Endothelial cell of umbilical vein (primary cell): ENCODE data around the gene KIAA0232. TPM values are rescaled to one million over a fixed set of nuclear protein-coding genes. Genes with fewer than 3 reads are reported as not detected.

Experiments
- BruUV-seq: library from RNA; stranded (reverse); fragments of 400-500 nt; replicated peaks from 2 replicates; lab custom pipeline; 2021; lab: Mats Ljungman, UMichigan
- CTCF ChIA-PET: fragments of 300-600, 350-600 bp; sonication (Branson Sonifier 250); formaldehyde crosslinking; loops from one replicate; lab custom pipeline; 2021; ENCODE audit warnings: antibody characterized with exemption, inconsistent platforms; lab: Charles Lee
- POLR2A ChIA-PET: fragments of 300-600, 350-600 bp; sonication (Branson Sonifier 250); formaldehyde crosslinking; loops from one replicate; lab custom pipeline; 2021; ENCODE audit warnings: antibody characterized with exemption, inconsistent platforms; lab: Charles Lee
- DNase-seq: peaks from one replicate; pipeline ENCODE4 v3.0.0-alpha.2; 2011; ENCODE audit warnings: low read depth, low spot score
- FAIRE-seq: peaks from 2 replicates; lab custom pipeline; 2011; peaks lifted over from hg19 to GRCh38; lab: Jason Lieb, UNC
- H2AFZ ChIP-seq: 2 replicates; pipeline ENCODE4 v1.6.0; 2012; ENCODE audit warnings: low read depth, low read length, control low read depth, inconsistent platforms
- H3K27ac ChIP-seq: 2 replicates; pipeline ENCODE4 v1.5.1; 2011; ENCODE audit warnings: low read depth, mild to moderate bottlenecking, control low read depth, low read length, moderate library complexity; ENCODE audit not compliant: insufficient read depth
- H3K27me3 ChIP-seq, 2 experiments: 2 replicates each; pipeline versions ENCODE4 v1.6.0 to v1.6.1; 2011; ENCODE audit warnings: low read length in 2 of 2, mixed read lengths in 1 of 2; ENCODE audit not compliant: control insufficient read depth in 2 of 2, insufficient read depth in 2 of 2
- H3K36me3 ChIP-seq, 2 experiments: 2 replicates in 1 of 2; 3 replicates in 1 of 2; pipeline ENCODE4 v1.5.1; 2011; ENCODE audit warnings: low read length in 2 of 2, mild to moderate bottlenecking in 1 of 2, moderate library complexity in 1 of 2; ENCODE audit not compliant: control insufficient read depth in 2 of 2, insufficient read depth in 2 of 2; ENCODE audit errors: extremely low read depth in 1 of 2
- H3K4me1 ChIP-seq: 3 replicates; pipeline ENCODE4 v1.5.1; 2011; ENCODE audit warnings: mild to moderate bottlenecking, low read length; ENCODE audit not compliant: control insufficient read depth, insufficient read depth; ENCODE audit errors: extremely low read depth
- H3K4me2 ChIP-seq: 2 replicates; pipeline ENCODE4 v1.6.1; 2011; ENCODE audit warnings: low read length, control low read depth, mixed read lengths; ENCODE audit not compliant: insufficient read depth
- H3K4me3 ChIP-seq, 3 experiments: fragments of 200-600 bp in 1 of 3; sonication (generic), shearing (Covaris generic) in 1 of 3; replicated peaks in 1 of 3; 2 replicates each; pipeline ENCODE4 v1.5.1; 2011 to 2016; ENCODE audit warnings: control low read depth in 3 of 3, low read length in 3 of 3, mild to moderate bottlenecking in 2 of 3, inconsistent platforms in 1 of 3, low read depth in 1 of 3, moderate library complexity in 1 of 3; ENCODE audit not compliant: insufficient read depth in 1 of 3
- H3K79me2 ChIP-seq: 2 replicates; pipeline ENCODE4 v1.6.0; 2012; ENCODE audit warnings: low read length, inconsistent platforms; ENCODE audit not compliant: control insufficient read depth, insufficient read depth
- H3K9ac ChIP-seq: replicated peaks from 2 replicates; pipeline ENCODE3; 2011; ENCODE audit warnings: low read length, control low read depth; ENCODE audit not compliant: insufficient read depth; ENCODE audit errors: extremely low read depth
- H3K9me1 ChIP-seq: replicated peaks from 3 replicates; pipeline ENCODE4 v1.6.0; 2011; ENCODE audit warnings: mild to moderate bottlenecking, low read length; ENCODE audit not compliant: control insufficient read depth, insufficient read depth; ENCODE audit errors: extremely low read depth
- H3K9me3 ChIP-seq: replicated peaks from 2 replicates; pipeline ENCODE4 v1.5.1; 2012; ENCODE audit warnings: low read length, inconsistent platforms; ENCODE audit not compliant: control insufficient read depth, insufficient read depth
- H4K20me1 ChIP-seq: replicated peaks from 2 replicates; pipeline ENCODE3; 2011; ENCODE audit warnings: mild to moderate bottlenecking, low read length; ENCODE audit not compliant: control insufficient read depth, insufficient read depth; ENCODE audit errors: extremely low read depth
- EZH2 ChIP-seq: IDR thresholded peaks from 2 replicates; pipeline ENCODE4 v1.6.1; 2012; ENCODE audit warnings: borderline replicate concordance, low read depth, mild to moderate bottlenecking, moderate library complexity, low read length, inconsistent platforms; ENCODE audit not compliant: severe bottlenecking
- FOS ChIP-seq: IDR thresholded peaks from 2 replicates; pipeline ENCODE4 v1.6.1; 2011; ENCODE audit warnings: mild to moderate bottlenecking, low read length, moderate library complexity, borderline replicate concordance; ENCODE audit not compliant: insufficient read depth
- GATA2 ChIP-seq: IDR thresholded peaks from 2 replicates; pipeline ENCODE4 v1.7.0; 2011; ENCODE audit warnings: low read depth, mild to moderate bottlenecking, moderate library complexity, mixed read lengths, low read length; ENCODE audit not compliant: insufficient read length, insufficient read depth
- JUN ChIP-seq: IDR thresholded peaks from 2 replicates; pipeline ENCODE4 v1.6.1; 2011; ENCODE audit warnings: borderline replicate concordance, low read depth; ENCODE audit not compliant: insufficient read length, insufficient read depth
- MYC ChIP-seq: IDR thresholded peaks from one replicate; pipeline ENCODE4 v1.6.1; 2011; ENCODE audit warnings: mild to moderate bottlenecking, low read depth, low read length
- POLR2A ChIP-seq: IDR thresholded peaks from 2 replicates; pipeline ENCODE4 v1.6.1; 2012; ENCODE audit warnings: low read depth, mild to moderate bottlenecking, control low read depth, low read length
- POLR2AphosphoS5 ChIP-seq: IDR thresholded peaks from 2 replicates; pipeline ENCODE4 v1.6.1; 2012; ENCODE audit warnings: low read depth, mild to moderate bottlenecking, control low read depth, low read length, moderate library complexity; ENCODE audit not compliant: insufficient read depth
- dilution Hi-C: fragments of 300-500 bp; cut with MboI; formaldehyde crosslinking; loops from one replicate; pipeline ENCODE4 v1.15.0; 2019; ENCODE audit warnings: low sequenced_read_pairs; ENCODE audit not compliant: extremely low pct_ligation_motif_present
- intact Hi-C: fragments of 100-400 bp; cut with micrococcal nuclease; formaldehyde crosslinking; loops from one replicate; pipeline ENCODE4 v1.10.0; 2022
- polyA plus RNA-seq, 4 experiments: library from polyadenylated mRNA; depleted of rRNA in 3 of 4; stranded (reverse) in 3 of 4; unstranded in 1 of 4; fragments of >200 nt; gene quantifications; 2 replicates each; pipeline versions ENCODE4 v1.2.1 to v1.2.3, GENCODE V29; 2011 to 2012; ENCODE audit warnings: missing spikeins in 1 of 4
- total RNA-seq: library from RNA; stranded (reverse); gene quantifications from 2 replicates; pipeline ENCODE4 v1.2.3, GENCODE V29; 2021
- TF ChIP-seq, protein P1 (sequence below), 2 donors: IDR thresholded peaks; 1 replicate in 1 of 2; 2 replicates in 1 of 2; pipeline ENCODE4 v1.5.1; 2011; ENCODE audit warnings: low read length in 2 of 2, mild to moderate bottlenecking in 2 of 2, moderate library complexity in 2 of 2, control low read depth in 1 of 2, inconsistent platforms in 1 of 2, low read depth in 1 of 2; ENCODE audit not compliant: insufficient read depth in 1 of 2; ENCODE audit errors: extremely low read depth in 1 of 2
- TF ChIP-seq, protein P2 (sequence below): IDR thresholded peaks from 2 replicates; pipeline ENCODE4 v1.6.1; 2011; ENCODE audit not compliant: insufficient read depth, insufficient read length

The KIAA0232 gene
- total and polyA plus RNA-seq, 2 donors (not counting 3 experiments of a cell fraction or from before 2014, with no cell fraction given): 5.3 to 18.4 TPM

DNA sequence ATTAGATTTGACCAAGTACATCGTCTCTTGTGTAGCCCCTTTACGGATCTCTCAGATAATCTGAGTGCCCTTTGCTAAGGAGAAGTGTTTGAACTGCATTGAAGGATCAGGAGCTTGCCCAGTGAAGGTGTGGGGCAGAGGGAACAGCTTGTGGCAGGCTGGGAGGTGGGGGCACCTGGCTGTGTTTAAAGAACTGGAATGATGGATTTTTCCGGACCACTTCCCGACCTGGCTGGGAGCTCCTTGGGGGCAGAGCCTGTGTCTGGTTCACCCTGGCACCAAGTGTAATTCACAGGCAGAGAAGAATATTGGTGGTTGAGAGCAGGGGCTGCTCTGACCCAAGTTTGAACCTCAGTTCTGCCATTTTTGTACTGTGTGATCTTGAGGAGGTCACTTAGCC, 145.6 kb downstream of the KIAA0232 start:
- intact Hi-C loops (no loop called here), dilution Hi-C loops (no loop called here)
- H3K9me1 ChIP-seq: no peaks in the 10 kb centered on the region
- no peak overlapping the region for H2AFZ ChIP-seq
- H3K27me3 ChIP-seq: no peaks in the 10 kb centered on the region
- H3K36me3 ChIP-seq: peaks cover 3 to 11% of the 10 kb centered on the region in 2 experiments
- H3K27ac ChIP-seq: no peak overlapping the region
- BruUV-seq: no TSS peak
- H3K9me3 ChIP-seq: no peaks in the 10 kb centered on the region
- H3K9ac ChIP-seq: no peak overlapping the region
- no peak for FAIRE-seq
- H3K4me2 ChIP-seq: no peak overlapping the region
- TF ChIP-seq POLR2AphosphoS5: no peak
- no peak for TF ChIP-seq POLR2A
- TF ChIP-seq, protein P1, sequence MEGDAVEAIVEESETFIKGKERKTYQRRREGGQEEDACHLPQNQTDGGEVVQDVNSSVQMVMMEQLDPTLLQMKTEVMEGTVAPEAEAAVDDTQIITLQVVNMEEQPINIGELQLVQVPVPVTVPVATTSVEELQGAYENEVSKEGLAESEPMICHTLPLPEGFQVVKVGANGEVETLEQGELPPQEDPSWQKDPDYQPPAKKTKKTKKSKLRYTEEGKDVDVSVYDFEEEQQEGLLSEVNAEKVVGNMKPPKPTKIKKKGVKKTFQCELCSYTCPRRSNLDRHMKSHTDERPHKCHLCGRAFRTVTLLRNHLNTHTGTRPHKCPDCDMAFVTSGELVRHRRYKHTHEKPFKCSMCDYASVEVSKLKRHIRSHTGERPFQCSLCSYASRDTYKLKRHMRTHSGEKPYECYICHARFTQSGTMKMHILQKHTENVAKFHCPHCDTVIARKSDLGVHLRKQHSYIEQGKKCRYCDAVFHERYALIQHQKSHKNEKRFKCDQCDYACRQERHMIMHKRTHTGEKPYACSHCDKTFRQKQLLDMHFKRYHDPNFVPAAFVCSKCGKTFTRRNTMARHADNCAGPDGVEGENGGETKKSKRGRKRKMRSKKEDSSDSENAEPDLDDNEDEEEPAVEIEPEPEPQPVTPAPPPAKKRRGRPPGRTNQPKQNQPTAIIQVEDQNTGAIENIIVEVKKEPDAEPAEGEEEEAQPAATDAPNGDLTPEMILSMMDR (IDR thresholded peaks at IDR 0.05; ENCODE audit: extremely low read depth in 1 of 2, insufficient read depth in 1 of 2, low read depth in 1 of 2, low read length in 2 of 2): no peak
- TF ChIP-seq FOS: no peak
- TF ChIP-seq, protein P2, sequence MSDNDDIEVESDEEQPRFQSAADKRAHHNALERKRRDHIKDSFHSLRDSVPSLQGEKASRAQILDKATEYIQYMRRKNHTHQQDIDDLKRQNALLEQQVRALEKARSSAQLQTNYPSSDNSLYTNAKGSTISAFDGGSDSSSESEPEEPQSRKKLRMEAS: no peak
- TF ChIP-seq MYC: no peak
- TF ChIP-seq EZH2: no peak
- no peak for TF ChIP-seq GATA2
- no peak for TF ChIP-seq JUN
- no peak overlapping the region for H3K4me3 ChIP-seq
- H3K4me1 ChIP-seq: no peaks in the 10 kb centered on the region
- ChIA-PET POLR2A (no interaction called here), CTCF (interaction anchor here (1.1 kb wide), 1 partner anchor 46 kb away, joined by 3 read pairs; no protein-coding TSS in a partner anchor)
- no peaks in the 10 kb centered on the region for H4K20me1 ChIP-seq
- H3K79me2 ChIP-seq: no peaks in the 10 kb centered on the region
- DNase-seq: no peak
